ENCODE measurements around the gene PMM2.

Gene PMM2

DNA sequence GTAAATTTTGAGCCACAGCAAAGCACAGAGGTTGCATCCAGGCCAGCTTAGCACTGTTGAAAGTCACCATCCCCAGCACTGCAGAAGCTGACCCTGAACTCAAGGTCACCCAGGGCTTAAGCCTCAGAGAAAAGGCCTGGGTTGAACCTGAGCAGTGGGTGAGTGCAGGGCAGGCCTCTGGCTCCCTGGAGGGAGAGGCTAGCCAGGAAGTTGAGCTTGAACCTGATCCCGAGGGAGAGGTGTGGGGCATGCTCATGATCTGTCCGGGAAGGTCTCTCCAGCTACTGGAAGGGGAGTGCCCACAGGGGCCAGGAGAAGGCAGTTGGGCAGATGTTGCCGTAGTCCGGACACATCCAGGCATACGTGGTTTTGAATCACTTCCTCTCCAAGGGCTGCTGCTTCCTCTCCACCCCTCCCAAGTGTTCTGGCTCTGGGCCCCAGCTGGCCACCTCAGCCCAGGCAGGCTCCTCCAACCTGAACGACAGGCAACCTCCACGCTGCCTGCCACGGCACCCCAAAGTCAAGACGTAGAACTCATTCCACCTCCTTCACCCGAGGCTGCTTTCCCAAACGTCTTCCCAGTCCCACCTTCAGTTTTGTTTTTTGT lies 52.7 kb downstream of the PMM2 start:
- no peak for DNase-seq (ENCODE audit: low read depth in 3 of 3)

DNA sequence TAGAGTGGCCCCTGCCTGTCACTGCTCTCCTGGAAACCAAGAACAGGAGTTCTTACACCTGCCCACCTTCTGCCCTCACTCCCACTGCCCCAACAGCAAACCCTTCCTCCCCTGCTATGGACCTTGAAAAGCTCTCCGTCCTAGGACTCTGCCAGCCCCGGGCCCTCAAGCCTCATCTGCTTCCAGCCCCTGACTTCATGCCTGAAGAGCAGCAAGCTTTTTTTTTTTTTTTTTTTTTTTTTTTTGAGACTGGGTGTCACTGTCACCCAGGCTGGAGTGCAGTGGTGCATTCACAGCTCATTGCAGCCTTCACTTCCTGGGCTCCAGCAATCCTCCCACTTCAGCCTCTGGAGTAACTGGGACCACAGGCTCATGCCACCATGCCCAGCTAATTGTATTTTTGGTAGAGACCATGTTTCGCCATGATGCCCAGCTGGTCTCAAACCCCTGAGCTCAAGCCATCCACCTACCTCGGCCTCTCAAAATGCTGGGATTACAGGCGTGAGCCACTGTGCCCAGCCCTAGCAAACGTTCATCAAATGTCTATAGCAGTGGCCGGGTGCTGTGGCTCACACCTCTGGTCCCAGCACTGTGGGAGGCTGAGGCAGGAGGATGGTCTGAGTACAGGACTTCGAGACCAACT lies 54.2 kb downstream of the PMM2 start:
- DNase-seq (ENCODE audit: low read depth in 3 of 3) = no peak

DNA sequence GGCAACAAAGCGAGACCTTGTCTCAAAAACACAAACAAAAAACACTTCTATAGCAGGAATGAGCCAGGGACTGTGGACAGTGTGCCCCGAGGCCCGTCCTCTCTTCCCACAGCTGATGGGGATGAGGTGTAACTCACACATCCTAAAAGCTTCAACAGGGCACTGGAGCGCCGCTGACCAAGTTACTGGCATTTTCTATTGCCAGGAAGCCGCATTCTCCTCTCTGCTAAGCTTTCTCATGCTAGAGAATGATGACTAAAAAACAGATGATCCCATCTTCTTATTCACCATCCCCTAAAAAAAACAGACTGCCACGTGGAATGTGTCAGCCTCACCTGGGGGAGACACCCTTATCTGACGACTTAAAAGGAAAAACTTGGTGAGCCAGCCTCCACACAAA lies 54.9 kb downstream of the PMM2 start:
- no peak for DNase-seq (ENCODE audit: low read depth in 3 of 3)

DNA sequence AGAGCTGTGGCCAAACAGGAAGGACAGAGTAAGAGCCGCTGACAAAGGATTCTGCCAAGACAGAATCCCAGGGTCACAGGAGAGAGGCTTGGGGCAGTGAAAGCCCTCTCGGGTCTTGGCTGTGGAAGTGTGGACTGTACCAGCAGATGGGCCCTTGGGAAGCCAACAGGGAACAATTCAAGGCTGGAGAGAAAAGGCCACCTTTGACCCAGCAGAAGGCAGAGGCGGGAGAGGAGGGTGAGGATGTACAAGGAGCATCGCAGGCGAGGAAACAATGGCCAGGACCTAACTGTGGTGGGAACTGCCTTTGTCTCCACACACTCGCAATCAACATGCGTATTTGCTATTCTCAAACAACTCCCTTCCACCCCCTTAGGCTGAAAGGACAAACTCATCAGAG lies 55.5 kb downstream of the PMM2 start:
- no peak for DNase-seq (ENCODE audit: low read depth in 3 of 3)

DNA sequence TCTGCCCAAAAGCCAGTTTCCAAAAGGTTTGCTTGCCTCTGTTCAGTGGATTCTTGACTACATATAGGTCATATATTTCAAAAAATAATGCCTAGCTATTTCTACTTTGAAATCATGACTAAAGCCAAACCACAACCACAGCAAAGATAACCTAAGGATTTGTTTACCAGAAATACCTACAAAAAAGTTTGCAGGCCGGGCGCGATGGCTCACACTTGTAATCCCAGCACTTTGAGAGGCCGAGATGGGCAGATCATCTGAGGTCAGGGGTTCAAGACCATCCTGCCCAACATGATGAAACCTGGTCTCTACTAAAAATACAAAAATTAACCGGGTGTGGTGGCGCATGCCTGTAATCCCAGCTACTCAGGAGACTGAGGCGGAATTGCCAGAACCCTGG lies 56.0 kb downstream of the PMM2 start:
- DNase-seq (ENCODE audit: low read depth in 3 of 3) = no peak

DNA sequence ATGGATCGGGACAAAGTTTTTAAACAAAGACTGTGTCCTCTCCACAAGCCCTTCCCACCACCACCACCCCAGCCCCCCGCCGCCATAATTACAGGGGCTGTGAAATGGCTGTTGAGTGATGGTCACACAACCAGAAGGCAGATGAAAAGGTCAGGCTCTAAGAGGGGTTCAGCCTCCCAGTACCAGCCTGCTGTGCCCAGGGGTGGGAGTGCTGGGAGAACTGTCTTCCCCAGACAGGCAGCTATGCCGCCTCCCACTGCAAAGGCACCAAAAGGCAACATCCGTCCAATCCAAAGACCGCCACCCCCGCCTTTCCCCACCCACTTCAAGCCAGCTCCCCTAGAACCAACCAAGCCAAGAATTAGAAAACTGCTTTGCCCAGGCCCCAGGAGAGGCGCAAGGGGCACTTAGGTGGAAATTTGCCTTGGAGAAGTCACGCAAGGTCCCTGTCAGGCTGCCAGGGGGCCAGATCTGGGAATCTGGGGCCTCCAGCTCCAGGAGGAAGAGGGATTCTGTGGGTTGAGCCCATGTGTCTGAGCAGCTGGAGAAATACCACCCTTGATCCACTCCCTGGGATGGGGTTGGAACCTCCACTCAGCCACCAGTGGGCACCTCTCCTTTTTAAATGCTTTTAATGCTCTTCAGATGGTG lies 56.8 kb downstream of the PMM2 start:
- DNase-seq (ENCODE audit: low read depth in 3 of 3) = no peak

DNA sequence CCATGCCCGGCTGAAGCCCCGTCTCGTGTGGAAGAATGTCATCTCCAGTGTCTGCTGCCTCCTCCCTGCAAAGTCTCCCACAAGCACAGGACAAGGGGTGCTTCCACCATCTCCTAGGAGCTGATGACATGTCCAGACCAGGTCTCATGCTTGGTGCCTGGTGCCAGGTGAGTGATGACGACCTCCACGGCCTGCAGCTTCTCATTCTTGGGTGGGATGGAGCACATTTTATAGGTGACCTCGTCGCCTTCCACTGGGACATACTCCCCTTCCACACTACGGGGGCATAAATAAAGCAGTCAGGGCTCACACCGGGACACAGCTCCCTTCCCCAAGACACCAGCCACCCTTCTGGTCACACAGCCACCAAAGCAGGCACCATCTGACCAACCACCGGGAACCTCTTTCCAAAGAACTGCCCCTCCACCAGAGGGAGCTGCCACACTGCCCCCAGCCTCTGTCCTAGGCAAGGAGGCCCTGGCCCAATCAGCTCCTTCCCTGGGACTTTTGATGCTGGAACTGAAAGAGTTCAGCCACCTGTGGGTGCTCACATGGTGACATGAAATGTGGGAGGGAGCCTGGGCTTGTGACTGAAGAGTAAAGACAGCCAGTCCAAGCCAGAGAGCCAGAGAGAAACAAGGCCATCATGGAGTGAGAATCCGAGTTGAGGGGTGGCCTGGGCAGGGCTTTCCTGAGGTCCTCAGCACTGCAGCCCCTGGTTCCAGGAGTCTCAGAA lies 57.6 kb downstream of the PMM2 start:
- DNase-seq (ENCODE audit: low read depth in 3 of 3) = no peak

DNA sequence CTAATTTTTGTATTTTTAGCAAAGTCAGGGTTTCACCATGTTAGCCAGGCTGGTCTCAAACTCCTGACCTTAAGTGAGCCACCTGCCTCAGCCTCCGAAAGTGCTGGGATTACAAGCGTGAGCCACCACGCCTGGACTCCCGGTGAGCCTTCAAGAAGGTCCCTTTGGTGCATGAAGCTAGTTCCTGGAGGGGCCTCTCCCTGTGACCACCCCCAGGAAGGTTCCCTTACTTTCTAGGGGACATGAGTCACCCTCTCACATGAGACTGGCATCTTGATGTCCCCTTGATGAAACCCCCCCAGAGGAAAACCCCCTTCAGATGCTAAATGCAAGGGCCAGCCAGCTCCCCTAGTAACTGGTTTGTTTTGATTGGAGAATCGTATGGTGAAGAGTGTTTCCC lies 58.3 kb downstream of the PMM2 start:
- DNase-seq (ENCODE audit: low read depth in 3 of 3) = no peak

DNA sequence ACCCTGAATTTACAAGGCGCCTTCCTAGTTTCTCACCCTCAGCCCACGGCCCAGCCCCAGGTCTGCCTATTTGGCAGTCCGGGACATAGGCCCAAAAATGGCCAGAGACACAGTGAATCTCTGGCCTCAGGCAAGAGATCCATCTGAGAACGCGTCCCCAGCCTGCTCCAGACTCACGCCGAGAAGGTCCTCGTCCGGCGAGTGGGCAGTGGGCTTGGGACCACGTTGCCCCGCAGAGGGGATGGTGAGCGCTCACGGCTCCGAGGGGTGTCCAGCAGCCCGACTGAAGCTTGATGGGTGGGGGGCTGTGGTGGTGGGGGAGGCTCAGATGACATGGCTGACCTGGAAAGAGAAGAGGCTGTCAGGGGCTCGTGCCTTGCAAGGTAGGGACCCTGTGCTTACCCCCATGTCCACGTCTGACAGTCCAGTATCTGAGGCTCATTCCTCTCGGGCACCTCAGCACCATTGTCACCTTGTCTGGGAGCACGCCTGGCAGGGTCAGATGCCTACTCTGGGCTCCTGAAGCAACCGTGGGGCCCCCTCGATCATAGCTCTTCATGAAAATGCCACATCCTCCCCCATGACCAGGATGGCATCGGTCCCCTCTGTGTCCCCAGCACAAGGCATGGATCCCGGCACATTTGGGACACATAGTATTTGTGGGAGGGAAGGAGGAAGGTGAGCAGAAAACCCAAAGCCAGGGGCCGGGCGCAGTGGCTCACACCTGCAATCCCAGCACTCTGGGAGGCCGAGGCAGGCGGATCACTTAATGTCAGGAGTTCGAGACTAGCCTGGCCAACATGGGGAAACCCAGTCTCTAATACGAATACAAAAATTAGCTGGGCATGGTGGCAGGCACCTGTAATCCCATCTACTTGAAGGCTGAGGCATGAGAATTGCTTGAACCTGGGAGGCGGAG lies 61.6 kb downstream of the PMM2 start:
- DNase-seq (ENCODE audit: low read depth in 3 of 3) = no peak

DNA sequence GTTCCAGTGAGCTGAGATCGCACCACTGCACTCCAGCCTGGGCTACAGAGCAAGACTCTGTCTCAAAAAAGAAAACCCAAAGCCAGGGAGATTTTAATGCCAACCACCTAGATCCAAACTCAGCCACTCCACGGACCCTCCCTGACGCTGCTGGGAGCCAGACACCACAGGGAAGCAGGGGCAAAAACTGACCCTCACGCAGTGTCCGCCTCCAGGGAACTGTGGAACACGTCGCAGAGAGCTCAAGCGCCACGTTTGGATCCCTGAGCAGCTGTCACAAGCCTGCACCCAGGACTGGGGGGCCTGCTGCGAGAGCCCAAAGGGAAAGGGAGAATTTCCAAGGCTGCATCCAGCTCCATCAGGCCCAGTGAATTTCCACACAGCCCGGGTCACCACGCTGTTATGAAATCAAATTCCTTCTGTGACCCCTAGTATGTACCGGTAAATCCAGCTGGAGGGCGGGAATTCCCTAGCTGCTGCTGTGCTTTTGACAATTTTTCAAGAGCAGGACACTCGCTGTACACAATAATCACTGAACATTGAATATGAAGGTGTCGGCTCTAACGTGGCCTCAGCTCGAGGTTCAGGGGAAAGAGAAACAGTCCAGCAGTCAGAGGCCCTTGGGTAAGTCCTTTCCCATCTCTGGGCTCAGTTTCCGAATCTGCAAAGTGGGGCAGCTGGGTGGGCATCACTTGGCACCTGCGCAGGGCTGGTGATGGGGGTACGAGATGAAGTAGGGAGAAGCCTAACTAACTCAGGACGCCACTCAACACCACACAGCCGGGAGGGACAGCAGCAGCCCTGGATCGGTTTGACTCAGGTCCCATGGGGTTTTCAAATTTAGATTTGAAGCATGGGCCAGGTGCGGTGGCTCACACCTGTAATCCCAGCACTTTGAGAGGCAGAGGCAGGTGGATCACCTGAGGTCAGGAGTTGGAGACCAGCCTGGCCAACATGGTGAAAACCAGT lies 62.6 kb downstream of the PMM2 start:
- no peak for DNase-seq (ENCODE audit: low read depth in 3 of 3)

DNA sequence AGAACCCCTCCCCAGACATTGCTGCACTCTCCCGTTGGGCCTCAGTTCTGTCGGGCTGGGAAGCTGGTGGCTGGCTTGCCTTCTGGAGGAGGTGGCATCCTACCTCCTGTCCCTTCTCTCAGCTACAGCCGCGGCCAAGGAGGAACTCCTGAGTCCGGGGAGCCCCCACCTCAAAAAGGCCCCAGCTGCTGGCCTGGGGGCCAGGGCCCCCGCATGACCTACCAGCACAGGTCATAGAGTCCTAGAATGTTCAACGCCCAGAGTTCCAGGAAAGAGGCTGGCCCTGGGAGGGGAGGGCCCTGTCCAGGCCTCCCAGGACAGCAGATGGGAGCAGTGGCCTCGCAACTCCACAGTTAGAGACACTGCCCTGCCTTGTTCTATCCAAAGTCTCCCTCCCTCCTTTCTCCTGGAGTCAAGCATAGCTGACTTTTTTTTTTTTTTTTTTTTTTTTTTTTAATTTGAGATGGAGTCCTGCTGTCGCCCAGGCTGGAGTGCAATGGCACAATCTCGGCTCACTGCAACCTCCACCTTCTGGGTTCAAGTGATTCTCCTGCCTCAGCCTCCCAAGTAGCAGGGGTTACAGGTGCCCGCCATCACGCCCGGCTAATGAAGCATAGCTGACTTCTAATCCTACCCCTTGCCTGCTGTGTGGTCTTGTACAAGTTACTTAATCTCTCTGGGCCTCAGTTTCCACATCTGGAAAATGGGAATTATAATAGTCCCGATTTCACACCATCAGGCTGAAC lies 64.1 kb downstream of the PMM2 start:
- DNase-seq (ENCODE audit: low read depth in 3 of 3) = no peak

DNA sequence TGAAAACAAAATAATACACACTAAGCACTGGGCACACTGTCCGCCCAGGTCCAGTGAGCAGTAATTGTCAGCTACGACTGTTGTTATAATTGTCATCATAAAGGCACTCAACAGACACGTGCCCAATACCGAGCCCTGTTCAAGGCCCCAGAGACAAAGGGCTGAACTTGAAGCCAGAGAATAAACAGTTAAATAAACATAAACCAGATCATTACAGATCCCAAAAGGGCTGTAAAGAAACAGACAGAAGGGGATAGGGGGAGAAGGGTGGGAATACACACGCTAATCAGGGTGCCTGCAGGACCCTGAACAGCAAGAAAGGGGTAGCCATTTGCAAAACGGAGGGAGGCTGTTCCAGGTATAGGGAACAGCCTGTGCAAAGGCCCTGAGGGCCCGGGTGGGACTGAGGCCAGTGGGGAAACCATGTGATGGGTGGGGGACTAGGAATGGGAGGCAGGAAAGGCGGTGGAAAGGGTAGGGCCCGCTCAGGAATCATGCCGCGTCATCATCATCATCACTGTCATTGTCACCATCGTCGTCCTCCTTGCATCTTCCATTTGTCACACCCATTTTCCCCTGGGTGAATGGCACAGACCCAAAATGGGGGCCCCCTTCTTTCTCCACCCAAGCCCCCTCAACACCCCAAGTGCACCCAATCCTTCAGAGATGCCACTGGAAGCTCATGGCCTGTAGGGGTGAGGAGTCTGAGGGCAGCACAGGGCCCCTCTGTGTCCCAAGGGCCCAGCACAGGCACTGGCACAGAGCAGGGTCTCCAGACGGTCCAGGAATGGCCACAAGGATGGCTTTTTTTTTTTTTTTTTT lies 64.9 kb downstream of the PMM2 start:
- no peak for DNase-seq (ENCODE audit: low read depth in 3 of 3)

DNA sequence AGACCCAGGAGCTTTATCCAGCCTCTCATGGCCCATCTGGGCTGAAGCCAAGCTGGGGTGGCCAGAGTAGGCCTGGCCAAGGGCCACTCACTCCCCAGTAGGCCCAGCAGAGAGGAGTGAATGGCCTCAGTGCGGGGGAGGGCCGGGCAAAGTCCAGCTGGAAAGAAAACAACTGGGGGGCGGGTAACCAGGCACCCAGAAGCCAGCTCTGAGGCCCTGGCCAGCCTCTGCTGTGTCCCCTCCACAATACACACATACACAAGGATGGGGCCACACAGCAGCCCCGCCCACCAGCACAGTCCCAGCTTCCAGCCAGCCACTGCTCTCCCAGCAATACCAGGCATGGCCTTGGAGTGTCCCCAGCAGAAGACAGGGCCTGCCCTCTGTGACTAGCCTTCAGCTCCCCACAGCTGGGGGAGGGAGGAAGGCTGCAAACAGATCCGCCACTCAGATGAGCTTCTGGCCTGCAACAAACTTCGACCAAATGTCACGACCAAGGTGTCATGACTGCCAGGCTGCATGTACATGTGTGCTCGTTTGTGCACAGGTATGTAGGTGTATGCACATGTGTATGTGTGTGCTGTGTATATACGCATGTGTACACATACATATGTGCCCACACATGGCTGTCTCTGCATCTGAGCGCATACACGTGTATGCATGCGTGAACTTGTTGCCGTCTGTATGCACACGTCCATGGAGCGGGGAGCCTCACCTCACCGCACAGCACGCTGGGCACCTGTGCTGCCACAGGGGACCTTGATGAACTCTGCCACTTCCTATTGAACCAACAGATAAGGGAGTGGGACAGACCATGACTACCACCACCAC lies 66.2 kb downstream of the PMM2 start:
- DNase-seq (ENCODE audit: low read depth in 3 of 3) = no peak

DNA sequence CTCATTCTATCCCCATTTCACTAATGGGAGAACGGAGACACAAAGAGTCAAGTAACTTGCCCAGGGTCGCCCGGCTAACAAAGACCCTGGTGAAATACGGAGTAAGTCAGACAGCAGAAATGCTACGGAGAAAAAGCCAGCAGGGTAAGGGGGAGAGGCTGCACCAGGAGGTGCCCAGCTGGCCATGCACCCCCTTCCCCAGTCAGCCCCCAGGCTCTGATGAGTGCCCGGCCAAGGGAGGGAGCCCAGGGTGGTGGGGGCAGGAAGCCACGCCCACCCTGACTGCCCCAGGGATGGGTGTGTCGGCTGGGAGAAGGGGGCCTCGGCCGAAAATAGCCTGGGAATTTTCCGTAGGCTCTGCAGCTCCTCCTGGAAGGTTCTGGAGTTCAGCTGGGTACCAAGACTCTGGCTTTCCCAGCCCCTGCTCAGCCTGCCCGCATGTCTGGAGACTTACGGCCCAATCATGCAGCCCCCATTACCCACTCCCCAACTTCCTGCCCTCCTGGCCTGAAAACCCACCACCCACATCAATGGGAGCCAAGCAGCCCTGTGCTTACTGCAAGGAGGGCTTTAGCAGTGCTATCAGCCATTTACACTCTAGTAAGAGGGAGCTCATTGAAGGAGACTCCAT lies 67.0 kb downstream of the PMM2 start:
- DNase-seq (ENCODE audit: low read depth in 3 of 3) = no peak

DNA sequence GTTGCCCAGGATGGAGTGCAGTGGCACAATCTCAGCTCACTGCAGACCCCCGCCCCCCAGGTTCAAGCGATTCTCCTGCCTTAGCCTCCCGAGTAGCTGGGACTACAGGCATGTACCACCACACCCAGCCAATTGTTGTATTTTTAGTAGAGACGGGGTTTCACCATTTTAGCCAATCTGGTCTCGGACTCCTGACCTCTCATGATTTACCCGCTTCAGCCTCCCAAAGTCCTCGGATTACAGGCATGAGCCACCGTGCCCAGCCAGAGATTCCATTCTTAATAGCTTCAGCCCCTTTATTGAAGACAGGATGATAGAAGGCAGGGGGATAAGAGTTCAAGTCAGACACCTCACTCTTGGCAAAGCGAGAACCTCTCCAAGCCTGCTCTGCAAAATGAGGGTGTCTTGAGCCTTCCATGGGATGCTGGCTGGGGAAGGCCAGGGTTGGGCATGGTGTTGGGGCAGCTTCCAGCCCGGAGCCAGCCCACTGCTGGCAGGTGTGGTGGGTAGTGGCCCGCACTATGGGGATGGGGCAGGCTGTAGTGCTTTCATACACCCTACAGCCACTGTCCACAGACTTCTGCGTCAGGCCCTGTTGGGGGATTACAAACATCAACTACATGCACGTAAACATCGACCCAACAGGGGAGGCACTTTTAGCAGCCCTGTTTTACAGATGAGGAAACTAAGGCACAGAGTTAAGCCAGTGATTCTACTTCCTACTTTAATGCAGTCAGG lies 67.7 kb downstream of the PMM2 start:
- no peak for DNase-seq (ENCODE audit: low read depth in 3 of 3)

DNA sequence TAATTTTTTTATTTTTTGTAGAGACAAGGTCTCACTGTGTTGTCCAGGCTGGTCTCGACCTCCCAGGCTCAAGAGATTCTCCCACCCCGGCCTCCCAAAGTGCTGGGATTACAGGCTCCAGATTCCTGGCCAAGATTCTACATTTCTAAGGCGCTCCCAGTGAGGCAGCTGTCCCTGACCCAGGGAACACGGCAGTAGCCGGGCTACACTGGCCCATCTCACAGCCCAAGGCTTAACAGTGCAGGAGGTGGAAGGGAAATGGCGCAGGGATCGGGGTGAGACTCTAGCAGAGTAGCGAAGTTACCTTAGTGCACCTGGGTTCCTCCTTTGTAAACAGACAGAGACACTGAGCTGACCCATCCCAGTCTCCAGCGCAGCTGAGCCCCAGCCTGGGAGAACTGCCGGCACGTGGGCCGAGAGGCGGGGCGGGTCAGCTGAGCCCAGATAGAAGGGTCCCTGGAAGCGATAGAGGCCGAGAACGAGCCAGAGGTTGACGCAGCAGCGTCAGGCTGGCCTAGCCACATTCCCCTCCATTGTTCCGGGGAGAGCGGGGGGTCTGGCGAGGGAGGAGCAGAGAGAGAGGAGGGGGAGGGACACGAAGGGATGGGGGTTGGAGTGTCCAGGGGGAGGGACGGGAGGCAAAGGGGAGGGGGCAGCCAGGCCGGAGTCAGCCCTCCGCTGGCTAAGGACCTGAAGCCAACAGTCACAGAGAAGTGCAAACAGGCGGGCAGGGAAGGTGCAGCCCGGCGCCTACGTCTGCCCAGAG lies 68.7 kb downstream of the PMM2 start:
- no peak for DNase-seq (ENCODE audit: low read depth in 3 of 3)

Measured in stimulated activated CD4-positive, alpha-beta T cell treated with anti-CD3 and anti-CD28 coated beads, TNF-alpha, amount 100 ng/mL, for 24 hours (primary cell).